Retina (tissue), 1 donor: ENCODE data around the gene TRIM27.
A peak's percentile ranks its signal among the peaks of the same experiment; 100 is the strongest.
"Not testable (repeated sequence)": the region's sequence is repeated elsewhere in the genome, so short reads cannot be mapped to it uniquely, and the experiment has no call there.

Experiments used
- DNase-seq: peaks from one replicate; pipeline ENCODE4 v3.0.0-alpha.2; 2016

Gene TRIM27, protein sequence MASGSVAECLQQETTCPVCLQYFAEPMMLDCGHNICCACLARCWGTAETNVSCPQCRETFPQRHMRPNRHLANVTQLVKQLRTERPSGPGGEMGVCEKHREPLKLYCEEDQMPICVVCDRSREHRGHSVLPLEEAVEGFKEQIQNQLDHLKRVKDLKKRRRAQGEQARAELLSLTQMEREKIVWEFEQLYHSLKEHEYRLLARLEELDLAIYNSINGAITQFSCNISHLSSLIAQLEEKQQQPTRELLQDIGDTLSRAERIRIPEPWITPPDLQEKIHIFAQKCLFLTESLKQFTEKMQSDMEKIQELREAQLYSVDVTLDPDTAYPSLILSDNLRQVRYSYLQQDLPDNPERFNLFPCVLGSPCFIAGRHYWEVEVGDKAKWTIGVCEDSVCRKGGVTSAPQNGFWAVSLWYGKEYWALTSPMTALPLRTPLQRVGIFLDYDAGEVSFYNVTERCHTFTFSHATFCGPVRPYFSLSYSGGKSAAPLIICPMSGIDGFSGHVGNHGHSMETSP

DNA sequence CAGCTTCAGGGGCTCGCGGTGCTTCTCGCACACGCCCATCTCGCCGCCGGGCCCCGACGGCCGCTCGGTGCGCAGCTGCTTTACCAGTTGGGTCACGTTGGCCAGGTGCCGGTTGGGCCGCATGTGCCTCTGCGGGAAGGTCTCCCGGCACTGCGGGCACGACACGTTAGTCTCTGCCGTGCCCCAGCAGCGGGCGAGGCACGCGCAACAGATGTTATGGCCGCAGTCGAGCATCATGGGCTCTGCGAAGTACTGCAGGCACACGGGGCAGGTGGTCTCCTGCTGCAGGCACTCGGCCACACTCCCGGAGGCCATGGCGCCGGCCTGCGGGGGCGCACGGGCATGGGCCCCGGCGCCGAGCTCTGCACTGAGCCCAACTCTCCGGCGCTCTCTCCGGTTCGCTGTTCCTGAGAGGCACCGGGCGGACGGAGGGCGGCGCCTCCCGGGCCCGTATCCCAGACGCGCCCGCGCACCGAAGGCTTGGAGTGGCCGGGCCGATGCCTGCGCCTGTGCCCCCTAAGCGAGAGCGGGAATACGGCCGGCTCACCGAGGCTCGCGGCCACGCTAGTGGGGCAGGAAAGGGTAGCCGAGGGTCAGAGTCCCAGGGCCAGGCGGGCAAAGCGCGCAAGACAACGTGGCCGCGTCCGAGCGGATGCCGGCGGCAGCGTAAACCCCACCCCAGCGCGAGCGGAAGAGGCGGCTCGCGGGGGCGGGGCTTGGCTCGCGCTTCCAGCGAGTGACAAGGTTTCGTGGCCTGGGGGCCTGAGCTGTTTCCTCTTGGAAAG lies at the start of gene TRIM27:
TRIM27 (minus strand) TSS at position 668 of the 785 bp plus-strand sequence; CDS start at position 315, 353 bp downstream.
- peak; percentile 97 for DNase-seq

DNA sequence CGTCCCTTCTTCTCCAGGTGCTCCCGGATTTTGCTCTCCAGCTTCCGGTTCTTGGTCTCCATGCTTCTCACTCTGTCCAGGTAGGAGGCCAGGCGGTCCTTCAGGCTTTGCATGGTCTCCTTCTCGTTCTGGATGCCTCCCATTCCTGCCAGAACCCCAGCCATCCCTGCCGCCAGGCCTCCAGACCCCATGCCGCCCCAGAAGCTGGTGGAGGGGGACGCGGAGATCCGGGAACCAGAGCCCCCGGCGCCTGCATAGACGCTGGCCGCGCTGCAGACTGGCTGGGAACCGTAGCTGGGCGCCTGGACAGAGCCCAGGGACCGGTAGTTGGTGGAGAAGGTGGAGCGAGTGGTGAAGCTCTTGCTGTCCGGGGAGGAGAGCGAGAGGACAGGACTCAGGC lies 46.3 kb upstream of the TRIM27 start:
- DNase-seq, result not testable (repeated sequence)

DNA sequence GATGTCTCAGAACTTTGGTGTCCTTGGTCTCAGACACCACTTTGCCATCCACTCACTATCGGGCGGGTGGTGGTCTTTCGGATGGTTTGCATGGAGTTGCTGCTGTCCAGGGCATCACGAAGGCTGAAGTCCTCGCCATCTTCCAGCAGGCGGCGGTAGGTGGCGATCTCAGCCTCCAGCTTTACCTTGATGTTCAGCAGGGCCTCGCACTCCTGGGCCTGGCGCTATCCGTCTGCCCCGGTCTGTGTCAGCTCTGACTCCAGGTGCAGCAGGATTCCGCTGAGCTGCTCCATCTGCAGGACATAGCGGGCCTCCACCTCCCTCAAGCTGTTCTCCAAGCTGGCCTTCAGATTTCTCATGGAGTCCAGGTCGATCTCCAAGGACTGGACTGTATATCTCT lies 45.3 kb upstream of the TRIM27 start:
- DNase-seq, result no peak

DNA sequence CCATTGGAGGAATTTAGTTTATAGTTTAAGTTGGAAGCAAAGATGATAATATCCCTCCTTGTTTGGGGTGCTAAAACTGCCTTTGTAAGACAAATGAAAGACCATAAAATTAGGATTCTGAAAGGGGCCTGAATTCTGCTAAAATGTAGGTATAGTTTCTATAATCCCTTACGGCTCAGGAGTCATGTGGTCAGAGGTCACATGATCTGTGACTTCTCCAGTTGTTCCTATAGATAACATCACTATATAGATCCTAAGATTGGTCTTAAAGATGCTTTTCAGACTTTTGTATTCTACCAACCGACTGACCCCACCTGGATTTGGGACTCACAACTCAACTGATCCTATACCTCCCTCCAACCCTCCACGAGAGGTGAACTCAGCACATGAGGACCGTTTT lies 44.7 kb upstream of the TRIM27 start:
- no peak for DNase-seq

DNA sequence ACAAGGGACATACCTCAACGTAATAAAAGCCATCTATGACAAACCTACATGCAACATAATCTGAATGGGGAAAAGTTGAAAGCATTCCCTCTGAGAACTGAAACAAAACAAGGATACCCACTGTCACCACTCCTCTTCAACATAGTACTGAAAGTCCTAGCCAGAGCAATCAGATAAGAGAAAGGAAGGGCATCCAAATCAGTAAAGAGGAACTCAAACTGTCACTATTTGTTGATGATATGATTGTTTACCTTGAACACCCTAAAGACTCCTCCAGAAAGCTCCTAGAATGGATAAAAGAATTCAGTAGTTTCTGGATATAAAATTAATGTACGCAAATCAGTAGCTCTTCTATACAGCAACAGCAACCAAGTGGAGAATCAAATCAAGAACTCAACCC lies 41.9 kb upstream of the TRIM27 start:
- DNase-seq, result no peak

DNA sequence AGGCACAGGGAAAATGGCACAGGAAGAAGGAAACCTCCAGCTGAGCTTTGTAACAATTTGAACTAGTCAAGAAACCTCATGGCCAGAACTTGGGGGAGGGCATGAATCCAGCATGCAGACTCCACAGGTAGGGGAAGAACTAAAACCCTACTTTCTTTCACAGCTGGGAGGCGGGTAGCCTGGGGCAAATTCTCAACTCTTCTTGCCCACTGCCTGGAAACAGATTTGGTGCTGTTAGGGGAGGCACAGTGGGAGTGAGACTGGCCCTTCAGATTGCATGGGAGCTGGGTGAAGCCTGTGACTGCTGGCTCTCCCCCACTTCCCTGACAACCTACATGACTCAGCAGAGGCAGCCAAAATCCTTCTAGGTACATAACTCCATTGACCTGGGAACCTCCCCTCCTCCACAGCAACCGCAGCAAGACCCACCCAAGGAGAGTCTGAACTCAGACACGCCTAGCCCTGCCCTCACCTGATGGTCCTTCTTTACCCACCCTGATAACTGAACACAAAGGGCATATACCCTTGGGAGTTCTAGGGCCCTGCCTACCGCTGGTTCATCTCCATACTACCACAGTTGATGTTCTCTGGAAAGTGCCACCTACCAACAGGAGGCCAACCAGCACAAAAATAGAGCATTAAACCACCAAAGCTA lies 37.2 kb upstream of the TRIM27 start:
- no peak for DNase-seq

DNA sequence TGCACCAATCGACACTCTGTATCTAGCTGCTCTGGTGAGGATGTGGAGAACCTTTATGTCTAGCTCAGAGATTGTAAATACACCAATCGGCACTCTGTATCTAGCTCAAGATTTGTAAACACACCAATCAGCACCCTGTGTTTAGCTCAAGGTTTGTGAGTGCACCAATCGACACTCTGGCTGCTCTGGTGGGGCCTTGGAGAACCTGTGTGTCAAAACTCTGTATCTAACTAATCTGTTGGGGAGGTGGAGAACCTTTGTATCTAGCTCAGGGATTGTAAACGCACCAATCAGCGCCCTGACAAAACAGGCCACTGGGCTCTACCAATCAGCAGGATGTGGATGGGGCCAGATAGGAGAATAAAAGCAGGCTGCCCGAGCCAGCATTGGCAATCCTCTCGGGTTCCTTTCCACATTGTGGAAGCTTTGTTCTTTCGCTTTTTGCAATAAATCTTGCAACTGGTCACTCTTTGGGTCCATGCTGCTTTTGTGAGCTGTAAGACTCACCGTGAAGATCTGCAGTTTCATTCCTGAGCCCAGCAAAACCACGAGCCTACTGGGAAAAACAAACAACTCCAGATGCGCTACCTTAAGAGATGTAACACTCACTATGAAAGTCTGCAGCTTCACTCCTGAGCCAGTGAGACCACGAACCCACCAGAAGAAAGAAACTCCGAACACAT lies 34.9 kb upstream of the TRIM27 start:
- not testable (repeated sequence) for DNase-seq

DNA sequence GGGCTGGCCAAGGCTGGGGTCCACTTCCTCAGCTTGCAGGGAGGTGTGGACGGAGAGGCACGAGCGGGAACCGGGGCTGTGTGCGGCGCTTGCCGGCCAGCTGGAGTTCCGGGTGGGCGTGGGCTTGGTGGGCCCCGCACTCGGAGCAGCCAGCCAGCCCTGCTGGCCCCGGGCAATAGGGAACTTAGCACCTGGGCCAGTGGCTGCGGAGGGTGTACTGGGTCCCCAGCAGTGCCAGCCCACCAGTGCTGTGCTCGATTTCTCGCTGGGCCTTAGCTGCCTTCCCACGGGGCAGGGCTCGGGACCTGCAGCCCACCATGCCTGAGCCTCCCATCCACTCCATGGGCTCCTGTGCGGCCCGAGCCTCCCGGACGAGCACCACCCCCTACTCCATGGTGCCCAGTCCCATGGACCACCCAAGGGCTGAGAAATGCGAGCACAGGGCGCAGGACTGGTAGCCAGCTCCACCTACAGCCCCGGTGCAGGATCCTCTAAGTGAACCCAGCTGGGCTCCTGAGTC lies 34.1 kb upstream of the TRIM27 start:
- not testable (repeated sequence) for DNase-seq

DNA sequence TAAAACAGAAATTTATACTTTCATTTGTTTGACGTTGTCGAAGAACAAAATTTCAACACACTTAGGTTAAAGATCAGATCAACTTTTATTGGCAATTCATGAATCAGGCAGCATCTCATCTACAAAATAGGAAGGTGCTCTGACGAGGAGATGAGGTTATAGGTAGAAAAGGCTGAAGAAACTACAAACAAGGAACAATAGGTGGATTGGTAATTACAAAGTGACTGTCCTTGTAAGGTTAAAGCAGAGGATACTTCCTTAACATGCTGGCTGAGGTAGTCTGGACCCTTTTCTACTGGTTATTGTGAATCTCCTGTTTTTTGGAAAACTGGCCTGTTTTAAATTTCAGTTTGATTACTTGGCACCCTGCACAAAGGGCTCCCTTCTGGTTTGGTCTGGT lies 32.5 kb upstream of the TRIM27 start:
- DNase-seq, result no peak

DNA sequence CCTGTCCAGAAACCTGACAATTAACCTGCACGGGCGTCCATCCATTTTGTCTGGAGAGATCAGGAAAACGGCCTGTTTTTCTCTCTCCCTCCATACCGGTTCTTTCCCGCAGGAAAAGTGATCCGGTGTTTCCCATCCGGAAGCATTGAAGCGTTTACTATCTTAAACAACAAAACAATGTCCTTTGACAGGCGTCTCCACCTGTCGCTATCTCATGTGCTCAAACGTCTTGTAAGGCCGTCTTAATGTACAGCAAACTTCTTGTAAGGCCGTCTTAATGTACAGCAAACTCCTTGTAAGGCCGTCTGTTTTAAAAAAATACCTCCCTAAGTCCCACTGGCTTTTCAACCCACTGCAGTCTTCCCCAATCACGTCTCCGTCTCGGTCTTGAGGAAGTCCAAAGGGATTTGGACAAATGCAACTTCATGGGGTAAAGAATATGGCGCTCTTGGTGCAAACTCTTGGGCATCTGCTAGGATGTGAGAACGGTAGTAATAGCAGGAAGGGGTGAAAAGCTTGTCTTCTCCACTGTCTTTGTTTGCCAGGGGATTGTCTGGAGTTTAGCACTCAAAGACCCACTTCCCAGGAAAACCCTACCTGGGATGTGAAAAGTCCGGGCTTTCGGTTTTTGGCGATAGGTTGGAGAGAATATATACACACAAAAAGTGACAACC lies 29.9 kb upstream of the TRIM27 start:
- peak; percentile 65 for DNase-seq

DNA sequence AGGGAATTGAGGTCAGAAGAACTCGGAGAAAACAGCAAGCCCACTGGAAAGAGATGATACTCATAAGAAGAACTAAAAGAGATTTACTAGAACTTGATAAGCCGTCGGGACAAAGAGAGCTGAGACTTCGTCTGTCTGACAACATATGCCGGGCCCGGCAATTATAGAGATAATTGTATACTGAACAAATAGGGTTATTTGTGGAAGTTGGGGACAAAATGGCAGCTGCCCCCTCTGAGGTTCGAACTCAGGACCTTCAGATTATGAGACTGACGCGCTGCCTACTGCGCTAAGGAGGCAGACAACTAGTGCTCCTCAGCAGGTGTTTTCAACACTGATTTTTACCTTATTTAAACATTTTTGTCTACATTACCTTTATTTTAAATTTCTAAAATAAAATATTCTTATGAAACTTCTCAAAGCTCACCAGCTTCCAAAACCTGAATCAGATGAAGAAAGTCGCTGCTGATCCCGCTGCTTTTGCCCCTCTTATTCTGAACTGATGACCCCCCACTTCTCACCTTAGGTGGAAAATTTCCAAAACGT lies 29.3 kb upstream of the TRIM27 start:
- DNase-seq, result no peak

DNA sequence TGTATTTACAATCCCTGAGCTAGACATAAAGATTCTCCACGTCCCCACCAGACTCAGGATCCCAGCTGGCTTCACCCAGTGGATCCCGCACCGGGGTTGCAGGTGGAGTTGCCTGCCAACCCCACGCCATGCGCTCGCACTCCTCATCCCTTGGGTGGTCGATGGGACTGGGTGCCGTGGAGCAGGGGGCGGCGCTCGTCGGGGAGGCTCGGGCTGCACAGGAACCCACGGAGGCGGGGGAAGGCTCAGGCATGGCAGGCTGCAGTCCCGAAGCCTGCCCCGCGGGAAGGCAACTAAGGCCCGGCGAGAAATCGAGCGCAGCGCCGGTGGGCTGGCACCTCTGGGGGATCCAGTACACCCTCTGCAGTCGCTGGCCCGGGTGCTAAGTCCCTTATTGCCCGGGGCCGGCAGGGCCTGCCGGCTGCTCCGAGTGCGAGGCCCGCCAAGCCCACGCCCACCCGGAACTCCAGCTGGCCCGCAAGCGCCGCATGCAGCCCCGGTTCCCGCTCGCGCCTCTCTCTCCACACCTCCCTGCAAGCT lies 25.9 kb upstream of the TRIM27 start:
- not testable (repeated sequence) for DNase-seq

DNA sequence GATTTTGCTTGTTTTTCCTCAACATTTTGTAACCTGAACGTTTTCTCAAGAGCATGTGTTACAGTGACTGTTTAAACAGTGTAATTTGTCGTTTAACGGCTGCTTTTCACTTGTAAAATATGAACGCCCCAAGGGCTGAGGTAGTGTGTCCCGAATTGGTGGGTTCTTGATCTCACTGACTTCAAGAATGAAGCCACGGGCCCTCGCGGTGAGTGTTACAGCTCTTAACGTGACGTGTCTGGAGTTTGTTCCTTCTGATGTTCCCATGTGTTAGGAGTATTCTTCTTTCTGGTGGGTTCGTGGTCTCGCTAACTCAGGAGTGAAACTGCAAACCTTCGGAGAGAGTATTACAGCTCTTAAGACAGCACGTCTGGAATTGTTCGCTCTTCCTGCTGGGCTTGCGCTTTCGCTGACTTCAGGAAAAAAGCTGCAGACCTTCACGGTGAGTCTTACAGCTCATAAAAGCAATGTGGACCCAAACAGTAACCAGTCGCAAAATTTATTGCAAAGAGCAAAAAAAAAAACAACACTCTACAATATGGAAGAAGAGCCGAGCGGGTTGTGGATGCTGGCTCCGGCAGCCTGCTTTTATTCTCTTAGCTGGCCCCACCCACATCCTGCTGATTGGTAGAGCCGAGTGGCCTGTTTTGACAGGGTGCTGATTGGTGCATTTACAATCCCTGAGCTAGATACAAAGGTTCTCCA lies 25.1 kb upstream of the TRIM27 start:
- DNase-seq, result no peak

DNA sequence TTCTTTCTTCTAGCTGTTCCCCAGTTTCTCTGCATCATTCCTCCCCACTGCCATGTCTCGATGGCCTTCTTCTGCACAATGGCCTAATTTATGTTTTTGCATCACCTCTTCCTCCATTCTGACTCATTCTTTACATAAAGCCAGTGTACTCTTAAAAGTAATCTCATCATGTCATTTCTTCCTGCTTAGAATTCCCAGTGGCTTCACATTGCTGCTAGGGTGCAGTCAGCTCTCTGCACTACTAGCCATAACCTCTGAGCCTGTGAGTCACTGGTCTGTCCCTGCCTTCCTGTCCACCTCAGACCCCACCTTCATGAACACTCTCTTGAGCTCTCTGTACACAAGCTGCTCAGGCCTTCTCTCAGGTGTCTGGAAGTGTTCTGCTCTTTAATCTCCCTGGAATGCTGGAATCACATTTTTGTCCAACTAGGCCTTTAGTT lies 24.1 kb upstream of the TRIM27 start:
- no peak for DNase-seq

DNA sequence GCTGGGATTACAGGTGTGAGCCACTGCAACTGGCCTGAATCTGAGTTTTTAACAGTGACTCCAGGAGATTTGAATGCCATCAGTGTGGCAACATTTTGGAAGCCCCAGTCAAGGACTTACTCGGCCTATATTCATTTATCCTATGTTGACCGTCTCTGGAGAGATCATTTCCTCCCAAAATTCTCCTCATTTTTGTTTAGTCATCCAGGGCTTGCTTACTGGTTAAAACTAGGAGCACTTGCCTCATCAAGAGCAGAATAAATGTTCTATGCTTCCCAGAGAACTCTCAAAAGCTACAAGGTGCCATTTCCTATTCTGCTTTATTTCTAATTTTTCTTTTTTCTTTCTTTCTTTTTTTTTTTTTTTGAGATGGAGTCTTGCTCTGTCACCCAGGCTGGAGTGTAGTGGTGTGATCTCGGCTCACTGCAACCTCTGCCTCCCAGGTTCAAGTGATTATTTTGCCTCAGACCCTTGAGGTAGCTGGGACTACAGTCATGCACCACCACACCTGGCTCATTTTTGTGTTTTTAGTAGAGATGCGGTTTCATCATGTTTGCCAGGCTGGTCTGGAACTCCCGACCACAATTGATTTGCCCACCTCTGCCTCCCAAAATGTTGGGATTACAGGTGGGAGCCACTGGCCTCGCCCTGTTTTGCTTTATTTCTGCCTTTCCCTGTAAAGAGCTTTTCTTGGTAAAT lies 23.4 kb upstream of the TRIM27 start:
- DNase-seq, result no peak

DNA sequence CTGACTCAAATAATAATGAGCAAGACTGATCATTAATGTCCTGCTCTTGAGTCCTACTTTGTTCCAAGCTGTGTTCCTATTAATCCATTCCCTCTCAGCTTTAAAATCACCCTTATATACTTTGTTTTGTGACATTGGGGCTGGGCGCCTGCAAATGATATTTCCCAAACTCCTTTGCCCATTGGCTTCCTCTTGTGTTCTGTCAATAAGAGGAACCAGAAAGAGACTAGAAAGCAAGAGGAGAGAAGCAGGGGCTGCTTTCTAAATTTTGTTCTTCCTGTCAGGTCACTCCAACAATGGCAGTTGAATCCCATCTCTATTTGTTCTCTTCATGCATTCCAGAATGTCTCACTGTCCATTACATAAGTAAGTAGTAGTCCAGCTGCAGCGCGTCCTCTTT lies 21.6 kb upstream of the TRIM27 start:
- DNase-seq, result no peak

DNA sequence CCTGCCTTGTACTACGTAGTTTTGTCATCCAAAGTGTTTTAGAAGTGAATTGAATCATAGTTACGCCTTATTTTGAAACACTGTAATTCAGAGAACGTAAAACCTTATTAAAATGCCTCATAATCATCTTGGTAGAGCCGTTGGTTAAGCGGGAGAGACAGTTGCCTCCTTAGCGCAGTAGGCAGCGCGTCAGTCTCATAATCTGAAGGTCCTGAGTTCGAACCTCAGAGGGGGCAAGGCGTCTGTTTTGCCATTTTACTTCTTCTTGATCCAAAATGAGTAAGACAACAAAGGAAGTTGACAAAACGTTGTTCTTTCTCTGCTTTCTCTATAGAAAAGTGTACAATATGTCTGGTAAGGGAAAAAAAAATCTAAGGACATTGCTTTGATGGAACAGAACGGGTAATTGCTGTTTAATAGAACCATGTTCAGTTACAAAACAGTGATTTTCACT lies 20.7 kb upstream of the TRIM27 start:
- peak; percentile 81 for DNase-seq

DNA sequence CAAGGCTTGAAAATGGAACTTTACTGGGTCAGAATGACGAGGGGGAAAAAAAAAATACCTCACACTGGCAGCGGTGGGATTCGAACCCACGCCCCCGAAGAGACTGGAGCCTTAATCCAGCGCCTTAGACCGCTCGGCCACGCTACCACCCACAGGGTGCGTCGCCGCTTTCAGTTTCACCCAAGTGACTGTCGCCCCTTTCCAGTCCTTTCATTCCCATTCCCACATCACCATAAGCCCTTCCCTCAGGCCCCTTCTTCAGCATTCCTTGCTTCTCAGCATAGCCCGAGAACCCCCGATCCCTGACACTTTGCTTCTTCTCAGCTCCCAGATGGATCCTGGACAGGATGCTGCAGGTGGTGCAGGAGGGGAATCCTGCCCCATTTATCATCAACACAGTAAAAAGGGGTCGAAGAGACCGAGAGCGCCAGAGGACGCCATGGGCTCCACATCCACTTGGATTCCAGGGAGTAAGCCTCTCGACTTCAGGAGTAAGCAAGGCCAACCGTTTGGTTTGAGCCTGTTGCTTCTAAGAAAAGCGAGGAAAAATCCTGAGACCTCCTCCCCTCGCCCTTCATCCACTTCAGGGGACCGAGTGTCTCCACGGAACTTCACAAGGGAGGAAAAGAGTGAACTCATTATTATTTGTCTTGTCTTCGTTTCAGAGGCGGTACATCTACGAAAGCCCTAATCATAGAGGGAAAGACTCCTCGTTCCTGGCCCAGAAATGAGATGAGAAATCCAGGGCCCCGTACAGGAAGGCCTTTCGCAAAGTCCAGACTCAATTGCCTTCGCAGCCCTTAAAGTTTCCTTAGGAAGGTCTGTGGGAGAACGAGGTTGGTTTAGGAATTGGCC lies 20.0 kb upstream of the TRIM27 start:
- peak; percentile 68 for DNase-seq

DNA sequence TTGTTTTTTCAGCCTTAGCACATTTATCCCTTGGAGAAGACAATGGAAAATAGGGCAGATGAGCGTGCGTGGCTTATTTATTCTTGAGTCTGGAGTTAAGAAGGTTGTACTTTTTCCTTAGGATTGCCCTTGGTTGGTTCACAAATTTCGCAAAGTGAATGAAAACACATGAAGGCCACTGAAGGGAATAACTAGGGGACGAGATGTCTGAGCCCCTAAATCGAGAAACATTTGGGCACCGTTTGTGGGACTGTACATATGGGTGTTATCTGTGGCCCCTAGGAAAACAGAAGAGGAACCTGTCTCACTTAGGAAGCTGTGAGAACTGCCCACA lies 19.4 kb upstream of the TRIM27 start:
- DNase-seq, result no peak
